Parathyroid adenoma (tissue), 2 donors: ENCODE results near the gene HSP90AB1.

Source experiments
- H2AFZ ChIP-seq: fragments of 300-600 bp; sonication (generic); one replicate; pipeline ENCODE4 v1.7.0; 2017; ENCODE audit warnings: antibody characterized with exemption, mild to moderate bottlenecking
- H3K27ac ChIP-seq: fragments of 300-600 bp; sonication (generic); one replicate; pipeline ENCODE4 v1.7.0; 2017
- H3K27me3 ChIP-seq: fragments of 300-600 bp; sonication (generic); one replicate; pipeline ENCODE4 v1.7.0; 2017; ENCODE audit warnings: low read length; ENCODE audit not compliant: control insufficient read depth, insufficient read depth
- H3K36me3 ChIP-seq: fragments of 300-600 bp; sonication (generic); one replicate; pipeline ENCODE4 v1.7.0; 2017; ENCODE audit warnings: low read length; ENCODE audit not compliant: control insufficient read depth, insufficient read depth
- H3K4me1 ChIP-seq: fragments of 300-600 bp; sonication (generic); one replicate; pipeline ENCODE4 v1.7.0; 2017; ENCODE audit warnings: control low read depth
- H3K4me2 ChIP-seq: fragments of 300-600 bp; sonication (generic); one replicate; pipeline ENCODE4 v1.7.0; 2017; ENCODE audit warnings: low read length
- H3K4me3 ChIP-seq: fragments of 300-600 bp; sonication (generic); one replicate; pipeline ENCODE4 v1.7.0; 2017; ENCODE audit warnings: low read depth, low read length
- H3K79me2 ChIP-seq: fragments of 300-600 bp; sonication (generic); one replicate; pipeline ENCODE4 v1.7.0; 2017; ENCODE audit warnings: control low read depth
- H3K9ac ChIP-seq: fragments of 300-600 bp; sonication (generic); one replicate; pipeline ENCODE4 v1.7.0; 2017; ENCODE audit warnings: mild to moderate bottlenecking
- H3K9me3 ChIP-seq: fragments of 300-600 bp; sonication (generic); one replicate; pipeline ENCODE4 v1.7.0; 2017; ENCODE audit warnings: low read length; ENCODE audit not compliant: control insufficient read depth
- CTCF ChIP-seq: fragments of 300-600 bp; sonication (generic); IDR thresholded peaks from one replicate; pipeline ENCODE4 v1.7.0; 2017; ENCODE audit warnings: antibody characterized with exemption, mild to moderate bottlenecking
- donor health status: primary hyperparathyroidism.

Gene HSP90AB1

GRCh38 chr6:44217332-44218143 is 29.4 kb upstream of the HSP90AB1 start:
- Histone ChIP-seq H3K27ac (no peak overlapping the region), H2AFZ (no peak overlapping the region), H3K9ac (no peak overlapping the region), H3K9me3 (no peaks in the 10 kb centered on the region), H3K4me2 (no peak overlapping the region), H3K79me2 (no peaks in the 10 kb centered on the region), H3K36me3 (no peaks in the 10 kb centered on the region), H3K4me1 (peaks cover 11% of the 10 kb centered on the region), H3K4me3 (no peak overlapping the region), H3K27me3 (no peaks in the 10 kb centered on the region)
- no peak for TF ChIP-seq CTCF

- Histone ChIP-seq H3K27ac (peak overlapping the region; percentile 34), H3K36me3 (no peaks in the 10 kb centered on the region), H3K4me2 (peak overlapping the region; percentile 97), H3K9me3 (no peaks in the 10 kb centered on the region), H3K27me3 (no peaks in the 10 kb centered on the region), H3K4me1 (peaks cover 14% of the 10 kb centered on the region), H3K79me2 (no peaks in the 10 kb centered on the region), H3K9ac (no peak overlapping the region), H3K4me3 (peak overlapping the region; percentile 80), H2AFZ (peak overlapping the region; percentile 94)
- no peak for TF ChIP-seq CTCF
Measured at GRCh38 chr6:44219053-44219814, 27.7 kb upstream of the HSP90AB1 start.

- H3K9ac ChIP-seq, result no peak overlapping the region
- no peaks in the 10 kb centered on the region for H3K9me3 ChIP-seq
- H3K4me3 ChIP-seq, result peak overlapping the region; percentile 47
Measured at GRCh38 chr6:44219815-44220784, 26.8 kb upstream of the HSP90AB1 start.

GRCh38 chr6:44220913-44221290 is 26.0 kb upstream of the HSP90AB1 start:
- Histone ChIP-seq H3K79me2 (no peaks in the 10 kb centered on the region), H3K9ac (no peak overlapping the region), H2AFZ (peak overlapping the region; percentile 75), H3K36me3 (no peaks in the 10 kb centered on the region), H3K4me3 (no peak overlapping the region), H3K27me3 (no peaks in the 10 kb centered on the region), H3K4me2 (no peak overlapping the region), H3K27ac (peak overlapping the region; percentile 41), H3K4me1 (peaks cover 14% of the 10 kb centered on the region), H3K9me3 (no peaks in the 10 kb centered on the region)
- TF ChIP-seq CTCF, result no peak

More at GRCh38 chr6:44219815-44220784, 26.8 kb upstream of the HSP90AB1 start:
- peak overlapping the region; percentile 62 for H2AFZ ChIP-seq
- H3K27me3 ChIP-seq, result no peaks in the 10 kb centered on the region
- no peaks in the 10 kb centered on the region for H3K79me2 ChIP-seq
- no peak for TF ChIP-seq CTCF
- peak overlapping the region; percentile 97 for H3K4me2 ChIP-seq
- no peak overlapping the region for H3K27ac ChIP-seq
- H3K4me1 ChIP-seq, result peaks cover 14% of the 10 kb centered on the region
- H3K36me3 ChIP-seq, result no peaks in the 10 kb centered on the region
